PC-3 (cell line): ENCODE measurements around the gene WDR93. TPM values are rescaled to one million over a fixed set of nuclear protein-coding genes. Genes with fewer than 3 reads are reported as not detected.

Experiments
- ATAC-seq: fragments of 200-7000 bp; cut with Tn5 transposase; 2 replicates; pipeline ENCODE4 v1.9.1; 2020; ENCODE audit warnings: mild to moderate bottlenecking, moderate library complexity
- BruUV-seq: library from RNA; stranded (reverse); fragments of 400-500 nt; replicated peaks from 2 replicates; lab custom pipeline; 2021; lab: Mats Ljungman, UMichigan
- CTCF ChIA-PET: fragments of 300-600 bp; sonication (Branson Sonifier 250); formaldehyde crosslinking; loops from one replicate; lab custom pipeline; 2022; ENCODE audit warnings: antibody characterized with exemption; lab: Charles Lee
- POLR2A ChIA-PET: fragments of 300-600 bp; sonication (Branson Sonifier 250); formaldehyde crosslinking; loops from one replicate; lab custom pipeline; 2022; ENCODE audit warnings: antibody characterized with exemption; ENCODE audit not compliant: unreplicated experiment; lab: Charles Lee
- DNase-seq: peaks from one replicate; pipeline ENCODE4 v3.0.0-alpha.2; 2015
- H2AFZ ChIP-seq: fragments of 300-600 bp; sonication (generic); 2 replicates; pipeline ENCODE4 v1.6.0; 2016; ENCODE audit warnings: antibody characterized with exemption, low read length
- H3F3A ChIP-seq: fragments of 300-600 bp; sonication (generic); one replicate; pipeline ENCODE4 v1.6.0; 2017; ENCODE audit warnings: antibody characterized with exemption, low read length, control low read depth, mild to moderate bottlenecking; ENCODE audit not compliant: unreplicated experiment
- H3K27ac ChIP-seq: fragments of 300-600 bp; sonication (generic); 2 replicates; pipeline ENCODE4 v1.5.1; 2016; ENCODE audit warnings: mild to moderate bottlenecking, low read length
- H3K27me3 ChIP-seq: fragments of 300-600 bp; sonication (generic); 2 replicates; pipeline ENCODE4 v1.6.1; 2016; ENCODE audit warnings: low read length, mixed read lengths
- H3K36me3 ChIP-seq: fragments of 300-600 bp; sonication (generic); 2 replicates; pipeline ENCODE4 v1.6.1; 2016; ENCODE audit warnings: low read depth, mixed run types, low read length, mixed read lengths
- H3K4me1 ChIP-seq: fragments of 300-600 bp; sonication (generic); 2 replicates; pipeline ENCODE4 v1.5.1; 2016; ENCODE audit warnings: low read length; ENCODE audit not compliant: insufficient read depth
- H3K4me2 ChIP-seq: fragments of 300-600 bp; sonication (generic); 2 replicates; pipeline ENCODE4 v1.6.0; 2016; ENCODE audit warnings: low read length
- H3K4me3 ChIP-seq: fragments of 300-600 bp; sonication (generic); 2 replicates; pipeline ENCODE4 v1.5.1; 2016; ENCODE audit warnings: mild to moderate bottlenecking, low read length, mixed read lengths
- H3K79me2 ChIP-seq: fragments of 300-600 bp; sonication (generic); 2 replicates; pipeline ENCODE4 v1.6.1; 2017; ENCODE audit warnings: low read length, mixed read lengths
- H3K9ac ChIP-seq: fragments of 300-600 bp; sonication (generic); 2 replicates; pipeline ENCODE4 v1.6.0; 2016; ENCODE audit warnings: mild to moderate bottlenecking, low read length
- H3K9me2 ChIP-seq: fragments of 300-600 bp; sonication (generic); replicated peaks from 2 replicates; pipeline ENCODE4 v1.6.1; 2016; ENCODE audit warnings: mixed run types, low read length, mixed read lengths
- H3K9me3 ChIP-seq: fragments of 300-600 bp; sonication (generic); 2 replicates; pipeline ENCODE4 v1.6.1; 2016; ENCODE audit warnings: low read length, mixed read lengths
- H4K20me1 ChIP-seq: fragments of 300-600 bp; sonication (generic); 2 replicates; pipeline ENCODE4 v1.6.1; 2016; ENCODE audit warnings: low read length, mixed read lengths
- CTCF ChIP-seq: fragments of 300-600 bp; sonication (generic); conservative IDR thresholded peaks from 2 replicates; pipeline ENCODE4 v1.5.1; 2017; ENCODE audit warnings: antibody characterized with exemption, low read depth, mild to moderate bottlenecking, low read length
- EZH2 ChIP-seq: fragments of 300-600 bp; sonication (generic); IDR thresholded peaks from one replicate; pipeline ENCODE4 v1.6.1; 2017; ENCODE audit warnings: antibody characterized with exemption, mild to moderate bottlenecking, low read length; ENCODE audit not compliant: unreplicated experiment
- EZH2phosphoT487 ChIP-seq: fragments of 300-600 bp; sonication (generic); IDR thresholded peaks from 2 replicates; pipeline ENCODE4 v1.6.1; 2018; ENCODE audit warnings: mild to moderate bottlenecking, antibody characterized with exemption, low read length, borderline replicate concordance
- intact Hi-C: fragments of 100-400 bp; cut with micrococcal nuclease; formaldehyde crosslinking; loops from 2 replicates; pipeline ENCODE4 v1.9.0; 2023
- total RNA-seq: library from RNA; depleted of rRNA; stranded (reverse); fragments of >200 nt; gene quantifications from 2 replicates; pipeline ENCODE4 v1.2.3, GENCODE V29; 2014; rRNA removed

Gene WDR93
- total RNA-seq, 1 experiment from 2014 or later, result 0.22 TPM

DNA sequence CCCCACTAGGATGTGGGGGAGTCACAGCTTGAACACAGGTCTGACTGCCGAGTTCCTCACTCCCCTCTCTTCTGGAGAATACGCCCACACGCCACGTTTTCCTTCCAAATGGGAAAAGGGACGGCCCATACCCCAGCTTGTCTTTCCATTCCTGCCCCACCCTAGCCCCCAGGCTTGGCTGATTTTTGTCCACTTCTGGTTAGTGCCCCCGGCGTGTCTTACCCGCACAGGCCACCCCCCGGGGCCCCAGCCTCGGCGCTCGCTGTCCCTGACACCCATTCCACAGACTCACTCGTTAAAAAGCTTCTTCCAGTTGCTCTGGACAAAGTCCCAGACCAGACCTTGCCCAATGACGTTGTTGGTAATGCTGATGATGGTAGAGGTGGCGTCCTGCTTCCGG, 100.0 kb downstream of the WDR93 start:
- H3K27ac ChIP-seq, result no peak overlapping the region
- H3F3A ChIP-seq, result no peaks in the 10 kb centered on the region
- intact Hi-C loops, result no loop called here
- H3K9ac ChIP-seq, result no peak overlapping the region
- no peak for DNase-seq
- no peaks in the 10 kb centered on the region for H4K20me1 ChIP-seq
- ChIA-PET POLR2A (no interaction called here), CTCF (interaction anchor here (0.5 kb wide), 1 partner anchor 33 kb away, joined by 3 read pairs; no protein-coding TSS in a partner anchor)
- H3K79me2 ChIP-seq, result no peaks in the 10 kb centered on the region
- H3K4me2 ChIP-seq, result no peak overlapping the region
- ATAC-seq, result no peak
- 0 out of 2 replicates have a peak, but pooled peaks cover 2% of the 10 kb centered on the region for H3K36me3 ChIP-seq
- TF ChIP-seq CTCF (no peak), EZH2 (no peak), EZH2phosphoT487 (no peak)
- no peaks in the 10 kb centered on the region for H3K27me3 ChIP-seq
- peaks cover 18% of the 10 kb centered on the region for H3K4me1 ChIP-seq
- H2AFZ ChIP-seq, result no peak overlapping the region
- no TSS peak for BruUV-seq
- H3K4me3 ChIP-seq, result no peak overlapping the region
- H3K9me2 ChIP-seq, result no peaks in the 10 kb centered on the region
- H3K9me3 ChIP-seq, result no peaks in the 10 kb centered on the region

DNA sequence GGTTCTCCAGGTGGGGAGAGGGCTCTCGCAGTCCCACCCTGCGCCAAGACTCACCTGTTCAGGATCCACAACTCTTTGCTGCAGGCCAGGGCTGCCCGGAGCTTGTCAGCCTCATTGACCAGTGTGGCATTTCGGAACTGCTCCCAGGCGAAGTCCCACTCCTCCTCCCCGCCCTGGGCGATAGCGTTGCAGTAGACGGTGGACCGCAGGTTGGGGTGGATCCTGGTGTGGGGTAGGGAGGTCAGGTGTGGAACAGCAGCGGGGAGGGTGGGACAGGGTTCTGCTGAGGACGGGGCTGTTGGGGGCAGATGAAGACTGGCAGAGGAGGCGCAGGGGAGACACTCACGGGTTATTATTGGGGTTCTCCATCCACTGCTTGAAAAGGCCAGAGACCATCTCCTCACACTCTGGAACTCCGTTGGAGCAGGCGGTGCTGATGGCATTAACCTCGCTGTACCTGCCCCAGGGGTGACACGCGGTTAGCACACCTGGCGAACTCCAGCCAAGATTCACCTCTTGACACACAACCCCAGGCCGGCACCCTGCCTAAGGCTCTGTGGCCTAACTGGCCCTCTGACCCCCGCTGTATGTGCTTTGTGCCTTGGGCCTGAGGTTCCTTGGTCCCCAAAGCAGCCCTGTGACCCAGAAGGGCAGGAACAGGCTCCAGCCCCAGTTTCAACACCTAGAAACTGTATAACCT, 101.6 kb downstream of the WDR93 start:
- H3K9me3 ChIP-seq, result no peaks in the 10 kb centered on the region
- no peaks in the 10 kb centered on the region for H3F3A ChIP-seq
- H3K9ac ChIP-seq, result no peak overlapping the region
- H3K4me1 ChIP-seq, result peaks cover 10% of the 10 kb centered on the region
- no peak for TF ChIP-seq CTCF
- TF ChIP-seq EZH2, result no peak
- no peak for TF ChIP-seq EZH2phosphoT487
- H3K4me3 ChIP-seq, result no peak overlapping the region
- intact Hi-C loops, result no loop called here
- H3K27ac ChIP-seq, result no peak overlapping the region
- H2AFZ ChIP-seq, result no peak overlapping the region
- BruUV-seq, result no TSS peak
- H3K4me2 ChIP-seq, result no peak overlapping the region
- POLR2A ChIA-PET, result no interaction called here
- 0 out of 2 replicates have a peak, but pooled peaks cover 2% of the 10 kb centered on the region for H3K36me3 ChIP-seq
- no peaks in the 10 kb centered on the region for H3K9me2 ChIP-seq
- no peaks in the 10 kb centered on the region for H3K79me2 ChIP-seq
- ATAC-seq (no peak), DNase-seq (no peak)
- no peaks in the 10 kb centered on the region for H4K20me1 ChIP-seq
- H3K27me3 ChIP-seq, result no peaks in the 10 kb centered on the region
- CTCF ChIA-PET, result no interaction called here

Other genes with a start within 250 kb of the WDR93 start
- not detected in 2 replicates for gene RHCG, start 194.2 kb upstream of the WDR93 start, total RNA-seq
- gene TICRR, start 115.3 kb upstream of the WDR93 start, total RNA-seq, result 14.3 and 18.4 TPM in 2 replicates
- 18.8 and 27.2 TPM in 2 replicates for gene KIF7, start 35.3 kb upstream of the WDR93 start, total RNA-seq
- gene PLIN1, start 11.4 kb upstream of the WDR93 start, total RNA-seq, result 1.0 and 1.3 TPM in 2 replicates
- 7.8 and 9.7 TPM in 2 replicates for gene PEX11A, start 57 bp upstream of the WDR93 start, total RNA-seq
- gene MESP1, start 60.4 kb downstream of the WDR93 start, total RNA-seq, result 32.9 and 49.4 TPM in 2 replicates
- gene MESP2, start 85.5 kb downstream of the WDR93 start, total RNA-seq, result 1.1 and 1.3 TPM in 2 replicates
- gene ANPEP, start 124.0 kb downstream of the WDR93 start, total RNA-seq, result 113 and 133 TPM in 2 replicates
- 18.8 and 19.4 TPM in 2 replicates for gene AP3S2, start 203.2 kb downstream of the WDR93 start, total RNA-seq
- 4.5 and 8.0 TPM in 2 replicates for gene ARPIN, start 222.1 kb downstream of the WDR93 start, total RNA-seq